NOMO-1 treated with dmso at 0.1 percent for 144 hours (cell line): ENCODE measurements around the gene TXNDC11.
A peak's percentile ranks its signal among the peaks of the same experiment; 100 is the strongest.

ENCODE experiments used
- DNase-seq: peaks from one replicate; lab custom pipeline; 2025; ENCODE audit not compliant: unreplicated experiment; lab: John Stamatoyannopoulos, UW

Gene TXNDC11

DNA sequence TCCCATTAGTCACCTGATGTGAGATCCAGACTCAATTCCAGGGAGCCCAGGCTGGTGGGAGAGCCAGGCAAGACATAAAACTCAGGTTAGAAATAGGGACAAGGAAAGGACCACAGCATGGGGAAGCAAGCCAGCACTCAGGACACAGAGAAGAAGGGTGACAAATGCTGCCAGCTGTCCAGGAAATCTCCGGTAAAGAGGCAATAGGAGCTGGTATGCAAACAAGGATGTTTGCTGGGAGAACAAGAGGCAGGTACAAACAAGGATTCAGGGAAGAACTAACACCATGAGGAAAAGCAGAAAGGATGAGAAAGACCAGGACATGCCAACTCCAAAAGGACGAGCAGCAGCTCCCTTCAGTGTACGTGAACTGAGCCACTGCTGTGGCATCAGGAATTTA is 10.2 kb upstream of the TXNDC11 start:
- DNase-seq = no peak

DNA sequence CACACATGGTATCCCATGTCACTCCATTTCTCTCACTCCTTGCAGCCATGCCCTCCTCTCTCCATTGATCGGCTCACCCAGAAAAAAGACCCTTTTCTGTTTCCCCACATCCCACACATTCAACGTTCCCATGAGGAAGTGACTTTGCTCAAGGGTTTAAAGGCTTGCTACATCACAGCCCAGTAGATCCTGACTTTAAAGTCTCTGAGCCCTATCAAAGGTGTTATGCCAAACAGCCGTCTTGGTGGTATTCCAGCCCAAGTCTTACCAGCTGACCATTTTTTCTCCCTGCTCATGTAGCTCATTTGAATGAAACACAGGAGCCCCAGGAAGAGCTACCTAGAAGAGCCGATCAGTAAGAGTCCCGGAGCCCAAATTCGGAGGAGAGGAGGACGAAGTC is 7.4 kb upstream of the TXNDC11 start:
- DNase-seq = no peak

DNA sequence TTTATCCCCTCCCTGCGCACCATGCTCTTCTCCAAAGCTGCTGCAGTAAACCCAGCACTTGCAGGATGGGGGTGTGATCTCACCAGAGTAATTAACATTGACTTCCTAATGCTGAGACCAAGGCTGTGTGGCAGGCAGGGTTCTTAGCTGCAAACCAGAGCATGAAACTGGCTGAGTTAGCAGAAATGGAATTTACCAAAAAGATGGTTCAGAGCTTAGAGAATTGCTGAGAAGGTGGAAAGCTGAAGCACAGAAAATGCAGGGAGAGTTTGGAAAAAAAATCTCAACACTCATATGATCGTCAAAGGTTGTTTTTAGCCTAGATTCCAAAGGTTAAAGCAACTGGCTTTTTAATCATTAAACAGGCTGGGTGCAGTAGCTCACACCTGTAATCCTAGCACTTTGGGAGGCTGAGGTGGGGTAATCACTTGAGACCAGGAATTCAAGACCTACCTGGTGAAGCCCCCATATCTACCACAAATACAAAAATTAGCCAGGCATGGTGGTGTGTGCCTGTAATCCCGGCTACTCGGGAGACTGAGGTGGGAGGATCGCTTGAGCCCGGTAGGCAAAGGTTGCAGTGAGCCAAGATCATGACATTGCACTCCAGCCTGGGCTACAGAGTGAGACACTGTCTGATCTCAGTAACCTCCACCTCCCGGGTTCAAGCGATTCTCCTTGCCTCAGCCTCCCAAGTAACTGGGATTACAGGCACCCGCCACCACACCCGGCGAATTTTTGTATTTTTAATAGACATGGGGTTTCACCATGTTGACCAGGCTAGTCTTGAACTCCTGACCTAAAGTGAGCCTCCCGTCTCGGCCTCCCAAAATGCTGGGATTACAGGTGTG is 6.0 kb upstream of the TXNDC11 start:
- no peak for DNase-seq

DNA sequence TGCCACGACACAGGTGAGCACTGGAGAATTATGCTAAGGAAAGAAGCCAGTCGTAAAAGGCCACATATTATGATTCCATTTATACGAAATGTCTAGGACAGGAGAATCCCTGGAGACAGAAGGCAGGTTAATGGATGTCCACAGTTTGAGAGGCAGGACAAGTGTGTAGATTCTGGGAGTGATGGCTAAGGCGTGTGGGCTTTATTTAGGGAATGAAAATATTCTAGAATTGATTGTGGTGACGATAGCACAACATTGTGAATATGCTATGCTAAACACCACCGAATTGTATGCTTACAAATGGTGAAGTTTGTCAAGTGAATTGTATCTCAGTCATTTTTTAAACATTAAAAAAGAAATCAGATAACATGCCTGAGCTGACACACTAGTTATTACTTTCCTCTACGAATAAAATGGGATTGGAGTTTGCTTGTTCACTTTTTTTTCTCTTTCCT is 5.3 kb upstream of the TXNDC11 start:
- DNase-seq = no peak

DNA sequence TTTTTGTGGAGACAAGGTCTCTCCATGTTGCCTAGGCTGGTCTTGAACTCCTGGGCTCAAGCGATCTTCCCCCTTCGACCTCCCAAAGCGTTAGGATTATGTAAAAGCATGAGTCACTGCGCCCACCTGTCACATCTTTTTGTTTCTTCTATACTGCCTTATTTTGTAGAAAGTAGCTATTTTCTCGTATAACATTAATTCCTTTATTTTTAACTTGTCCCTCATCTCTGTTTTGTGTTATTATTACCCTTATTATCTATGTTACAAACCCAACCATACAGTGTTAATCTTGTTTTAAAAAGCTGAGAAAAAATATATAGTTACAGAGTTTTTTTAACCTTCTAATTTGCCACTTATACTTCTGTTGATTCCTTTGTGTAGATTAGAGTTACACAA is 1.4 kb upstream of the TXNDC11 start:
- DNase-seq = no peak

DNA sequence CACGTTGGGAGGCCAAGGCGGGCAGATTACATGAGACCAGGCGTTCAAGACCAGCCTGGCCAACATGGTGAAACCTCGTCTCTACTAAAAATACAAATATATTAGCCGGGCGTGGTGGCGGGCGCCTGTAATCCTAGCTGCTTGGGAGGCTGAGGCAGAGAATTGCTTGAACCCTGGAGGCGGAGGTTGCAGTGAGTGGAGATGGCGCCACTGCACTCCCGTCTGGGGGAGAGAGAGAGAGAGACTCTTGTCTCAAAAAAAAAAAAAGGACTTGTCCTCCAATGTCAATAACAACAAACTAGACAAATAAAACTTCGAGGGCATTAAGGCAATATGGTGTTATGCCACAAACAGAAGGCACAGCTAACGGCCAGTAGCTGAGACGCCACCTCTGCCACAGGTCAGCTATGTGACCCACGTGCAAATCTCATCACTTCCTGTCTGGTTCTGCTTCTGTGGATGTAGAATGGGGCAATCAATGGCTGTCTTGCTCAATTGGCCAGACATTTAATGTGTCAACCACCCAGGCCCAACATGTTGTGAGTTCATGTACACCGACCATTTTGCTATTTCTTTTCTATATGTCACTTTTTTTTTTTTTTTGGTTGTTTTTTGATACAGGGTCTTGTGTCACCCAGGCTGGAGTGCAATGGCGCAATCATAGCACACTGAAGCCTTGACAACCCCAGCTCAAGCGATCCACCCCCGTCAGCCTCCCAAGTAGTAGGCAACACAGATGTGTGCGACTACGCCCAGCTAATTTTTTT is 834 bp upstream of the TXNDC11 start:
- DNase-seq = peak; percentile 86

DNA sequence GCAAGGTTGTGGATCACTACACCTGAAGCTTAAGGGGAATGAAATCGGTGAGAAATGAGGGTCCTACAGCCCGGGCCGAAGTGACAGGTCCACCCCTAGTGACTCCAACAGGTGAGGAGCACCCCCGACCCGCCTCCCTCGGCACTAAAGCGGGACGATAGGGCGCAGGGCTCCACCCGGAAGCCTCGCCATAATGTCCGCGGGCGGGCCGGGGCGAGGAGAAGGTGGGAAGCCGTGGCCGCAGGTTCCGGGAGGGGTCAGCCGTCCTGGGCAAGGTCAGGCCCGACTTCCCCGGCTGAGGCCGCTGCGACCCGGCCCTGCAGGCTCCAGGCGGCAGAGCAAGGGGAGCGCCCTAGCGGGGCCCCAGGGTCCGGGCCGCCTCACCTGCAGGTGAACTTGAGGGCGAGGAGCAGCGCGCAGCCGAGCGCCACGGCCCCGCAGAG is 543 bp downstream of the TXNDC11 start:
- no peak for DNase-seq

DNA sequence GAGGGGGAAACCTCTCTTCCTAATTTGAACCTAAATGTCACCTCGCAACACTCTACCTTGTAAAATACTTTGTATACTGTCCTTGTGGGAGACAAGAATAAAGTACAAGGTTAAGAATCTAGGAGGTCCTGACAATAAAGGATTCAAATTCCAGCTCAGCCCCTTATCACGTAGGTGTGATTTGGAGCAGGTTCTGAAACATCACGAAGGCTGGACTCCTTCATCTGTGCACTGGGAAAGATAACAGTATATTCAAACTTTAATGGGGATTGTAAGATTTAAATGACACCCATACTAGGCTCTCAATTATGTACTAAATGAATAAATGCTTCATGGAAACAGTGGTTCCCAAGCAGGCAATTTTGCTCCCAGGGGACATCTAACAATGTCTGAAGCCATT is 2.1 kb downstream of the TXNDC11 start:
- no peak for DNase-seq

DNA sequence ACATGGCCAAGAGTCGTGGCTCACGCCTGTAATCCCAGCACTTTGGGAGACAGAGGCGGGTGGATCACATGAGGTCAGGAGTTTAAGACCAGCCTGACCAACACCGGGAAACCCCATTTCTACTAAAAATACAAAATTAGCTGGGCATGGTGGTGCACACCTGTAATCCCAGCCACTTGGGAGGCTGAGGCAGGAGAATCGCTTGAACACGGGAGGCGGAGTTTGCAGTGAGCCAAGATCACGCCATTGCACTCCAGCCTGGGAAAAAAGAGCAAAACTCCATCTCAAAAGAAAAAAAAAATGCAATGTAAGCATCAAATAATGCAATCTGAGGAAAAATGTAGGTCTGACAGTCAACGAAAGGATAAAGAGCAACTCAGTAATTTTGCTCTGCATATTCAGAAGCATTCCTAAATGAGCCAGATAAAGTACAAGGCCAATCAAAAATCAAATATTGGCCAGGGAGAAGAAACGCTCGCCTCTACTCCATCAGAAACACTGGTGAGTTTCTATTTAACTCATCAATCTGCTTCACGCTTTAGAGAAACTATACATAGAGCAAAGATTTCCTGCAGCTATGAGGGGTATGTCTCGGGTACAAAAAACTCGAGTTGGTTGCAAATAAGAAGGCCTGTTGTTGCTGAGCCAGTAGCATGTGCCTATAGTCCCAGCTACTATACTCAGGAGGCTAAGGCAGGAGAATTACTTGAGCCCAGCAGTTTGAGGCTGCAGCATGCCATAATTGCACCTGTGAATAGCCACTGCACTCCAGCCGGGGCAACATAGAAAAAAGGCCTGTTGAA is 3.7 kb downstream of the TXNDC11 start:
- DNase-seq = no peak

DNA sequence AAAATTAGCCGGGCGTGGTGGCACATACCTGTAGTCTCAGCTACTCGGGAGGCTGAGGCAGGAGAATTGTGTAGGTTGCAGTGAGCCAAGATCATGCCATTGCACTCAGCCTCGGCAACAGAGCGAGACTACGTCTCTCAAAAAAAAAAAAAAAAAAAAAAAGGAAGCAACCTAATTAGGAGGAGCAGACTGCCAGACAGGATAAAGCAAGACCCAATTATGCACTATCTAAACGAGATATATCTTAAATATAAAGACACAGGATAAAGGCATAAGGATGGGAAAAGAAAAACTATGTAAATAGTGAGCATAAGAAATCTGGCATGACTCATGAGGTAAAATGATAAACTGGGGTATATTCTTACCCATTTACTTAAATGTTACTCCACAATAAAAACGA is 4.9 kb downstream of the TXNDC11 start:
- DNase-seq = no peak

DNA sequence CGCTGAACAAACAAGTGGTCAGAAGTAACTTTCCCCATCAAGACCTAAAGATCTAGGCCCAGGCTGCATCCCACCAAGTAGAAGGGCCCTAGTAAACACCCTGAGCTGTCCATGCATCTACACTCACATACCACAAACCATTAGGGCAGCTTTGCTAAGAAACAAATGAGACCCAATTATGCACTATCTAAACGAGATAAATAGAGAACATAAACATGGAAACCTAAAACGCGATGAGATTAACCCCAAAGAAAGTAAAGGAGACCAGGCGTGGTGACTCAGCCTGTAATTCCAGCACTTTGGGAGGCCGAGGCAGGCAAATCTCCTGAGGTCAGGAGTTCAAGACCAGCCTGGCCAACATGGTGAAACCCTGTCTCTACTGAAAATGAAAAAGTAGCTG is 5.8 kb downstream of the TXNDC11 start:
- no peak for DNase-seq

DNA sequence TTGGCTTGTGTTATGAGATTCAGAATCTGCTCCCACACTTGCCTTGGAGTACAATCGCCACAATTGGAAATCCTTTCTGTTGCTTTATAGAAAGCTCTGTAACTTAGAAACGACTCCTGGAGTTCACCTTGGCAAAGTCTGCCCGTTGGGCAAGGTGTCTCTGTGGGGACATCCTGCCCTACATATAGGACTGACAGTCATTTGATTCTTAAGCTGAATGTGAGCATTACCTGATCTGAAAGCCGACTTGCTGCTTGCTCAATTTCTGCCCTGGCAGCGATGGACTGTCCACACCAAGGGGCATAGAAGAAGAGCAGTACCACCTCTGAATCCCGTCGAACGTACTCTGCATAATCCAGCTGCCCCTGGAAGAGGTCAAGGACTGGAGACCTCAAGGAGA is 6.9 kb downstream of the TXNDC11 start:
- DNase-seq = no peak

DNA sequence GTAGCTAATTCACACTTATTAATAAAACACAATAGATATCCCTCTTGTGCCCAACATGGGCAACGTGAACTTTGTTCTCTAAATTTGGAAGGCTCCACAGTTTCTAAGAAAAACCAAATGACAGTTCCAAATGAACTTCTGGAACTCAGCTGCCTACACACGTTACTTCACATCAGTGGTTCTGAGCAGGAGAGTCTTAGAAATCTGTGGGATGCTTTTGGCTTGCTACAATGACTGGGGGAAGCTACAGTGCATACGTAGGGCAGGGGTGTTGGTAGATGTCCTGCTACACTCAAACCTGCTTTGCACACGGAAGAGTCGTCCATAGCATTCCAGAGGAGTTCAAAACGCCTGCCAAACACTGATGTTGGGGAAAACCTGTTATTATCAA is 8.0 kb downstream of the TXNDC11 start:
- no peak for DNase-seq

DNA sequence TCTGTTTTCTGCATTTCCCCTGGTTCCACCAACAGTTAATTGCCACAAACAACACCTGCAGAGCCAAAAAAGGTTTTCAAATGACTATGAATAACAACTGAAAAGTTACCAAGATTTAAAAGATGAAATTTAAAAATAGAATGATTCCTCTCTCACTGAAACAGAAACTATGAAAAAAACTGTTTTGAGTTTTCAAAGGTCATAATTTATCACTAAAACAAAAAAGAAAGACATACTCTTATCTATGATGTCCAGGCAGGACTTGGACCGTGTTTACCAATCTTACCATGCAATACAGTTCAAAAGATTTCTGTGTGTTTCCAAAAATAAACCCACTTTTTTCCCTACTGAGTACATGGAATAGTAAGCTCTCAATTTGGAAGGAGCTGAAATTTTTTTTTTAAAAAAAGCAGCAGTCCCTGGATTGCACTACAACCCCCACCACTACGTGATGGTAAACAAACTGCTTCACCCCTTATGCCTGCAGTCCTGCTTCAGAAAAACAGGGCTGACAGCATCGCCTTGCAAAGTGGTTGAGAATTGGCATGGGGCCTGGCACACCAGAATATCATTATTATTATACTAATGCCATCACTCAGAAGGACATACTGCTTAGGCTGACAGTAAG is 8.5 kb downstream of the TXNDC11 start:
- DNase-seq = no peak

DNA sequence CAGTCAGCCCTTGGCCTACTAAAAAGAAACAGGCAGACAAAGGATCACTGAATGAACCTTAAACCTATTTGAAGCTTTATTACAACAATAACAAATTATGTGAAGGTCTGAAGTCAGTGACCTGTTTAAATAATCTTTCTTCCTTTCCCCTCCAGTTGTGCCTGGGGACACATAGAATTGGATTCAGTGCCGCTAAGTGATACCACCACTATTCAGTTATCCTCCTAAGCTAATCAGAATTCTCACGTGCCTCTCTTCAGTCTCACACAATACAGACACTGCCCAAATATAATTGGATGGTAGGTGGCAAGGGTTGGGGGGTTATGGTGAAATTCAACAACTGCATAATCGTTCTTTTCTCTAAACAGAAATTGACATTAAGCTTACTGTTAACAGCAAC is 11.4 kb downstream of the TXNDC11 start:
- no peak for DNase-seq

DNA sequence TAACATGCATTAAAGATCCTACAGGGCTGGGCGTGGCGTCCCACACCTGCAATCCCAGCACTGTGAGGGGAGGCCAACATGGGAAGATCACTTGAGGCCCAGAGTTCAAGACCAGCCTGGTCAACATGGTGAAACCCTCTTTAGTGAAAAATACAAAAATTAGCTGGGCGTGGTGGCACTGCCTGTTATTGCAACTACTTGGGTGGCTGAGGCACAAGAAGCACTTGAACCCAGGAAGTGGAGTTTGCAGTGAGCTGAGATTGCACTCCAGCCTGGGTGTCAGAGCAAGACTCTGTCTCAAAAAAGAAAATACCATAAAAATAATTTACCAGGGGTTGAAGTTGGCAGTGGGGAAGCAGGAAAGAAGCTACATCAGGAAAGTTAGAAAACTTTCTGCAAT is 12.9 kb downstream of the TXNDC11 start:
- no peak for DNase-seq

DNA sequence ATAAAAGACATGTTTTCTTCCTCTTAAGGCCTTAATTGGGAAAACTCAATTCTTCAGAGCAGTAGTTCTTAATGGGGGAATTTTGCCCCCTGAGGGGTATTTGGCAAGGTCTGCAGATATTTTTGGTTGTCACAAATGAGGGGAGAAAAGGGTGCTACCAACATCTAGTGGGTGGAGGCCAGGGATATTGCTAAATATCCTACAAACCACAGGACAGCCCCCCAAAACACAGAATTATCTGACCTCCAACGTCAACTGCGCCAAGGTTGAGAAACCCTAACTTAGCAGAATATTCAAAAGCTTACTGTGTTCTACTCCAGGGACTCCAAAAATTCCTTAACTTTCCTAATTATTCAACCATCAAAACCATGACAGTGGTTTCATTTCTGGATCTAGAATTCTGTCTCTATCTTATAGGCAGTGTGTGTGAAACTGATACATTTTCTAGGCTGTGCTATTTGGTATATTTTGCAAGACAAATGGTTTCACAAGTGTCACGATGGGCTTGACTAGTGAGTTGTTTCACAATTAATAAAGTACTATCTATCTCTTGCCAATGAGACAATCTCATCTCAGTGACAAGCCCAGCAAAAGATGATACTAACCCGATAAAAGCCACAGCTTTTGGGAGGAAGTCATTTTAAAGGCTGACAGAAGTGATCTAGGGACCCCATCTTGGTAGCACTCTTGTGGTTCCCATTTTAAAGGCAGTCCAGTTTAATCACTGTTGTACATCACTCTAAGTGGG is 14.7 kb downstream of the TXNDC11 start:
- peak; percentile 51 for DNase-seq

DNA sequence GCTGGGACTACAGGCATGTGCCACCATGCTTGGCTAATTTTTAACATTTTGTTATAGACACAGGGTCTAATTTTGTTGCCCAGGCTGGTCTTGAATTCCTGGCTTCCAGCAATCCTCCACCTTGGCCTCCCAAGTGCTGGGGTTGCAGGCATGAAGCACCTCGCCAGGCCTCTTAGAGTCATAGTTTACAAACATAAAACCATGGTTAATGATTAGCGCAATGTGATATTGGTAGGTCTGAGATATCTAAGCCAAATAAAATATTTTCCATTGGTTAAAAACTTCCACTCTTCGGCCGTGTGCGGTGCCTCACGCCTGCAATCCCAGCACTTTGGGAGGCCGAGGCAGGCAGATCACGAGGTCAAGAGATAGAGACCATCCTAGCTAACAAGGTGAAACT is 16.6 kb downstream of the TXNDC11 start:
- no peak for DNase-seq

DNA sequence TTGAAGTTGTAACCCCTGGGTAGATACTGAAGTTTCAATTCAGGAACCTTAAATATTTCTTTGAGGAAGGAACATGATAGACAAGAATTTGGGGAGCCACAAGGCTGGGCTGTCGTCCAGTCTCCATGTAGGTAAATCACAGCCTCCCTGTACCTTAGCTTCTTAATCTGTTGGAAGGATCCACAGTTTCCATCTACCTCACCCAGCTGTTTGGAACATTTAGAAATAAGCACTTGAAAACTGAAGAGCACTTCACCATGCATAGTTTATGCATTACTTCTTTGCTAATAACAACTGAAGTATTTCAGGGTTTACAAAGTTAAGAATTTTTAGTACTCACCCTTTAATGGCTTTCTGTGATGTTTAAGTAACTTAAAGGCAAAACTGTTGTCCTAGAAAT is 17.2 kb downstream of the TXNDC11 start:
- no peak for DNase-seq

DNA sequence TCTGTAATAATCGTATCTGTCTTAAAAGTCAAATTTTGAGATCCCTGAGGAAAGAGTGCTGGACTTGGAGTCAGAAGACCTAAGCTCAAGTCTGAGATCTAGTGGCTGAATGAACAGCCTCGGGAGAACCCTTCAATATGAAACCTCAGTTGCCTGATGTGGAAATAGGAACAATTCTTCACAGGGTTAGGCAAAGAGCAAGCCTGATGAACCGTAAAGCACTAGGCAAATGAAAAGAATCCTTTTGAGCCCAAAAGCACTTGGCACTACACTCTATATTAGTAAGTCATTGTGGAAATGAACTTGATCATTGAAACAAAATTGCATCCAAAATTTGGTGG is 20.2 kb downstream of the TXNDC11 start:
- DNase-seq = no peak
